ENCODE measurements around the gene TMCC1. TPM values are rescaled to one million over a fixed set of nuclear protein-coding genes. Genes with fewer than 3 reads are reported as not detected.
A peak's percentile ranks its signal among the peaks of the same experiment; 100 is the strongest.

TMCC1 gene
- polyA plus RNA-seq, 2 of the 4 experiments (the other 2 are of a cell fraction) = 30.3 to 75.7 TPM

- TF ChIP-seq ZC3H11A (IDR thresholded peaks at IDR 0.05) = no peak
- TF ChIP-seq GATA3 (IDR thresholded peaks at IDR 0.05; ENCODE audit: borderline replicate concordance) = peak; percentile 92
- TF ChIP-seq EHF (CRISPR knock-in tag; IDR thresholded peaks at IDR 0.05) = no peak
- no peak for TF ChIP-seq USF2 (IDR thresholded peaks at IDR 0.05)
- TF ChIP-seq JUN (IDR thresholded peaks at IDR 0.05) = peak; percentile 49 to 68; a peak in 3 of 5 replicates
- no peak for TF ChIP-seq KDM5A (IDR thresholded peaks at IDR 0.05)
- peak; percentile 63 to 86; a peak in 4 of 5 replicates for TF ChIP-seq EP300 (IDR thresholded peaks at IDR 0.05)
- no peak for TF ChIP-seq ZFP36 (IDR thresholded peaks at IDR 0.05; ENCODE audit: borderline replicate concordance, partially characterized antibody)
- TF ChIP-seq RAD21 (conservative IDR thresholded peaks at IDR 0.05 in 1 of 2, IDR thresholded peaks at IDR 0.05 in 1 of 2) = peak in 1 of 2 experiments; percentile 27; a peak in 2 of 5 replicates
These were observed 230.5 kb downstream of the TMCC1 start (continued) for GRCh38 chr3:129663045-129663446.

GRCh38 chr3:129662191-129662608 is 231.3 kb downstream of the TMCC1 start:
- peak; percentile 71; the same call in 1 of the 2 replicates for TF ChIP-seq RFX5 (IDR thresholded peaks at IDR 0.05)
- no peak for TF ChIP-seq CBX8 (IDR thresholded peaks at IDR 0.05)
- no peak for TF ChIP-seq HDAC2 (IDR thresholded peaks at IDR 0.05)
- no peak for TF ChIP-seq BCL3 (IDR thresholded peaks at IDR 0.05)
- TF ChIP-seq USF2 (IDR thresholded peaks at IDR 0.05) = no peak
- peak overlapping the region; percentile 72 for H3K4me2 ChIP-seq
- CTCF ChIA-PET = no interaction called here
- H3K4me1 ChIP-seq = peaks cover 87% of the 10 kb centered on the region
- H3K4me3 ChIP-seq = no peak overlapping the region
- POLR2A ChIA-PET = interaction anchor here (0.5 to 0.6 kb wide), 2 partner anchors 8 to 36 kb away, joined by 3 to 6 read pairs; no protein-coding TSS in a partner anchor
- DNase-seq (ENCODE audit: low read depth in 1 of 2, low spot score in 1 of 2) (peak in 1 of 2 experiments; percentile 53), ATAC-seq (peak; percentile 57 to 60; a peak in 4 of 6 replicates), FAIRE-seq (no peak)
- peak overlapping the region; percentile 89 to 94 for H3K27ac ChIP-seq
- 12% methylated on average over 4 of the region's 4 CpGs for WGBS (ENCODE audit: missing lambda C conversion rate)
- no peaks in the 10 kb centered on the region for H3K9me3 ChIP-seq

GRCh38 chr3:129661766-129662165 is 231.7 kb downstream of the TMCC1 start:
- no peak for TF ChIP-seq POLR2AphosphoS2 (conservative IDR thresholded peaks at IDR 0.05; ENCODE audit: low read length)
- CTCF ChIA-PET = no interaction called here
- FAIRE-seq = no peak
- no peak for ATAC-seq
- WGBS (ENCODE audit: missing lambda C conversion rate) = 24% methylated on average over 1 of the region's 1 CpG
- POLR2A ChIA-PET = interaction anchor here (0.5 kb wide), 1 partner anchor 36 kb away, joined by 6 read pairs; no protein-coding TSS in a partner anchor
- Histone ChIP-seq H3K4me1 (peaks cover 92% of the 10 kb centered on the region), H3K4me3 (no peak overlapping the region), H3K9me3 (no peaks in the 10 kb centered on the region), H3K27ac (peak overlapping the region; percentile 89 to 94), H3K4me2 (peak overlapping the region; percentile 72)
- DNase-seq (ENCODE audit: low read depth in 1 of 2, low spot score in 1 of 2) = no peak

GRCh38 chr3:129658110-129658843 is 235.2 kb downstream of the TMCC1 start:
- POLR2A ChIA-PET = no interaction called here
- peaks cover 97% of the 10 kb centered on the region for H3K4me1 ChIP-seq
- H3K9me3 ChIP-seq = no peaks in the 10 kb centered on the region
- ATAC-seq (no peak), DNase-seq (ENCODE audit: low read depth in 1 of 2, low spot score in 1 of 2) (no peak), FAIRE-seq (no peak)
- WGBS (ENCODE audit: missing lambda C conversion rate) = 36% methylated on average over 4 of the region's 4 CpGs
- no peak overlapping the region for H3K4me3 ChIP-seq
- H3K27ac ChIP-seq = peak overlapping the region; percentile 89 to 94
- peak overlapping the region; percentile 75 for H3K4me2 ChIP-seq
- CTCF ChIA-PET = interaction anchor here (2.6 kb wide), 1 partner anchor 171 kb away, joined by 6 read pairs; no protein-coding TSS in a partner anchor
- no peak for TF ChIP-seq HES2 (IDR thresholded peaks at IDR 0.05)
- no peak for TF ChIP-seq REST (IDR thresholded peaks at IDR 0.05)
- TF ChIP-seq RNF2 (IDR thresholded peaks at IDR 0.05; ENCODE audit: borderline replicate concordance, low read depth) = no peak
- TF ChIP-seq USF2 (IDR thresholded peaks at IDR 0.05) = no peak
- no peak for TF ChIP-seq HMGXB4 (CRISPR knock-in tag; IDR thresholded peaks at IDR 0.05; ENCODE audit: borderline replicate concordance)
- TF ChIP-seq PHF8 (IDR thresholded peaks at IDR 0.05; ENCODE audit: borderline replicate concordance, low read depth) = no peak
- TF ChIP-seq ZSCAN20 (CRISPR knock-in tag; IDR thresholded peaks at IDR 0.05) = no peak

Data from A549 (cell line).